Bronchial epithelial cell (primary cell): ENCODE results near the gene RPRD1A. TPM values are rescaled to one million over a fixed set of nuclear protein-coding genes. Genes with fewer than 3 reads are reported as not detected.
"Not testable (repeated sequence)": the region's sequence is repeated elsewhere in the genome, so short reads cannot be mapped to it uniquely, and the experiment has no call there.

Experiments
- DNase-seq: peaks from one replicate; pipeline ENCODE4 v3.0.0-alpha.2; 2010; ENCODE audit warnings: low read depth
- FAIRE-seq: peaks from 2 replicates; lab custom pipeline; 2011; peaks lifted over from hg19 to GRCh38; lab: Jason Lieb, UNC
- H3K27me3 ChIP-seq: 2 replicates; pipeline ENCODE4 v1.5.1; 2011; ENCODE audit warnings: low read length; ENCODE audit not compliant: control insufficient read depth, insufficient read depth
- H3K36me3 ChIP-seq: 2 replicates; pipeline ENCODE4 v1.5.1; 2011; ENCODE audit warnings: low read length; ENCODE audit not compliant: control insufficient read depth, insufficient read depth
- H3K4me3 ChIP-seq: 2 replicates; pipeline ENCODE4 v1.5.1; 2011; ENCODE audit warnings: mild to moderate bottlenecking, low read depth, low read length, control low read depth
- total RNA-seq: library from RNA; depleted of rRNA; stranded (reverse); fragments of >200 nt; gene quantifications from 2 replicates; pipeline ENCODE4 v1.2.1, GENCODE V29; 2014
- TF ChIP-seq, protein P1 (sequence below): IDR thresholded peaks from 2 replicates; pipeline ENCODE4 v1.5.1; 2011; ENCODE audit warnings: mild to moderate bottlenecking, moderate library complexity, low read length, control low read depth, inconsistent platforms; ENCODE audit not compliant: insufficient read depth, severe bottlenecking

The RPRD1A gene
- total RNA-seq, 1 donor from 2014 or later, result 77.1 TPM

DNA sequence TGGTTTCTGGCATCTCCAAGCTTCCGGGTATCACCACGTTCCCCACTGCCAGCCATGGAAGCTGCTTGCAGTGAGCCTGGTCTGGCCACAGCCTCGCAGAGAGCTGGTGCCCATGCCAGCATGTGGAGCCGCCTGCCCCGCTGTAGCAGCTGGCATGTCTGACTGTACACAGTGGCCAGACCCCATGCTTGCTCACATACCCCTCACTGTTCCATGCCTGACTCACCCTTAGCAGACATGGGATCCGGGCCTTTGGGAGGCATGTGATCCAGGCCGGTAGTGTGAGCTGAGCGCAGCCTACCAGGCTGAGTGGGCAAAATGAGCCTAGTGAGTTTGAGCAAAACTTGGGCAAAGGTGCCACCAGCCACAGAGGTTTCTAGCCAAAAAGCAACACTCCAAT lies 18.8 kb upstream of the RPRD1A start:
- H3K27me3 ChIP-seq, result no peaks in the 10 kb centered on the region
- TF ChIP-seq, protein P1, sequence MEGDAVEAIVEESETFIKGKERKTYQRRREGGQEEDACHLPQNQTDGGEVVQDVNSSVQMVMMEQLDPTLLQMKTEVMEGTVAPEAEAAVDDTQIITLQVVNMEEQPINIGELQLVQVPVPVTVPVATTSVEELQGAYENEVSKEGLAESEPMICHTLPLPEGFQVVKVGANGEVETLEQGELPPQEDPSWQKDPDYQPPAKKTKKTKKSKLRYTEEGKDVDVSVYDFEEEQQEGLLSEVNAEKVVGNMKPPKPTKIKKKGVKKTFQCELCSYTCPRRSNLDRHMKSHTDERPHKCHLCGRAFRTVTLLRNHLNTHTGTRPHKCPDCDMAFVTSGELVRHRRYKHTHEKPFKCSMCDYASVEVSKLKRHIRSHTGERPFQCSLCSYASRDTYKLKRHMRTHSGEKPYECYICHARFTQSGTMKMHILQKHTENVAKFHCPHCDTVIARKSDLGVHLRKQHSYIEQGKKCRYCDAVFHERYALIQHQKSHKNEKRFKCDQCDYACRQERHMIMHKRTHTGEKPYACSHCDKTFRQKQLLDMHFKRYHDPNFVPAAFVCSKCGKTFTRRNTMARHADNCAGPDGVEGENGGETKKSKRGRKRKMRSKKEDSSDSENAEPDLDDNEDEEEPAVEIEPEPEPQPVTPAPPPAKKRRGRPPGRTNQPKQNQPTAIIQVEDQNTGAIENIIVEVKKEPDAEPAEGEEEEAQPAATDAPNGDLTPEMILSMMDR, result no peak
- no peak for DNase-seq
- H3K4me3 ChIP-seq, result no peak overlapping the region
- no peak for FAIRE-seq
- H3K36me3 ChIP-seq, result no peaks in the 10 kb centered on the region

GRCh38 chr18:36085195-36085594 lies 17.8 kb upstream of the RPRD1A start:
- FAIRE-seq (no peak), DNase-seq (no peak)
- Histone ChIP-seq H3K36me3 (no peaks in the 10 kb centered on the region), H3K27me3 (no peaks in the 10 kb centered on the region), H3K4me3 (no peak overlapping the region)
- TF ChIP-seq, protein P1, result no peak

GRCh38 chr18:36083729-36084128 lies 16.4 kb upstream of the RPRD1A start:
- FAIRE-seq, result no peak

GRCh38 chr18:36081118-36081517 lies 13.8 kb upstream of the RPRD1A start:
- not testable (repeated sequence) for H3K4me3 ChIP-seq, H3K27me3 ChIP-seq, FAIRE-seq, H3K36me3 ChIP-seq, DNase-seq

More at GRCh38 chr18:36083729-36084128, 16.4 kb upstream of the RPRD1A start:
- H3K36me3 ChIP-seq, result no peaks in the 10 kb centered on the region
- no peaks in the 10 kb centered on the region for H3K27me3 ChIP-seq
- TF ChIP-seq, protein P1, result no peak
- no peak overlapping the region for H3K4me3 ChIP-seq
- no peak for DNase-seq

- no peaks in the 10 kb centered on the region for H3K36me3 ChIP-seq
- FAIRE-seq (no peak), DNase-seq (no peak)
- H3K4me3 ChIP-seq, result no peak overlapping the region
- no peaks in the 10 kb centered on the region for H3K27me3 ChIP-seq
- TF ChIP-seq, protein P1, result no peak
Observed at GRCh38 chr18:36078751-36079529, 11.6 kb upstream of the RPRD1A start.

DNA sequence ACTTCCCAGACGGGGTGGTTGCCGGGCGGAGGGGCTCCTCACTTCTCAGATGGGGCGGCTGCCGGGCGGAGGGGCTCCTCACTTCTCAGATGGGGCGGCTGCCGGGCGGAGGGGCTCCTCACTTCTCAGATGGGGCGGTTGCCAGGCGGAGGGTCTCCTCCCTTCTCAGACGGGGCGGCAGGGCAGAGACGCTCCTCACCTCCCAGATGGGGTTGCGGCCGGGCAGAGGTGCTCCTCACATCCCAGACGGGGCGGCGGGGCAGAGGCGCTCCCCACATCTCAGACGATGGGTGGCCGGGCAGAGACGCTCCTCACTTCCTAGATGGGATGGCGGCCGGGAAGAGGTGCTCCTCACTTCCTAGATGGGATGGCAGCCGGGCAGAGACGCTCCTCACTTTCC lies 10.4 kb upstream of the RPRD1A start:
- FAIRE-seq, DNase-seq, H3K36me3 ChIP-seq, H3K4me3 ChIP-seq, H3K27me3 ChIP-seq: not testable (repeated sequence)
